Omental fat pad (tissue), 4 donors: ENCODE results near the gene CHST5. TPM values are rescaled to one million over a fixed set of nuclear protein-coding genes. Genes with fewer than 3 reads are reported as not detected.

Experiments used
- ATAC-seq: fragments of 150-250 bp; one replicate; pipeline ENCODE4 v1.9.1; 2016; ENCODE audit warnings: mild to moderate bottlenecking, moderate library complexity; ENCODE audit not compliant: low FRiP score
- DNase-seq: peaks from one replicate; pipeline ENCODE4 v3.0.0-alpha.2; 2019; ENCODE audit warnings: low spot score
- CTCF ChIP-seq, 3 donors: fragments of 450-650 bp; IDR thresholded peaks; one replicate each; pipeline ENCODE4 v1.5.1; 2016 to 2017; ENCODE audit warnings: antibody characterized with exemption in 3 of 3, mild to moderate bottlenecking in 3 of 3, moderate library complexity in 2 of 3
- total RNA-seq, 4 donors: library from RNA; depleted of rRNA; stranded (reverse); fragments of >200 nt; gene quantifications; one replicate each; pipeline ENCODE4 v1.1.0, GENCODE V29; 2016

CHST5 gene
- total RNA-seq, 4 donors from 2014 or later = 0.09 TPM; not detected in 3

- peak; percentile 5 for ATAC-seq
- DNase-seq = no peak
- no peak for TF ChIP-seq CTCF (IDR thresholded peaks at IDR 0.05)
Measured at GRCh38 chr16:75565640-75566039, 29.7 kb upstream of the CHST5 start.

- no peak for TF ChIP-seq CTCF (IDR thresholded peaks at IDR 0.05)
- ATAC-seq = no peak
- DNase-seq = no peak
Measured at GRCh38 chr16:75559564-75560372, 23.9 kb upstream of the CHST5 start.

GRCh38 chr16:75558846-75559401 lies 23.0 kb upstream of the CHST5 start:
- no peak for ATAC-seq
- DNase-seq = no peak
- no peak for TF ChIP-seq CTCF (IDR thresholded peaks at IDR 0.05)

- ATAC-seq (no peak), DNase-seq (no peak)
- no peak for TF ChIP-seq CTCF (IDR thresholded peaks at IDR 0.05)
Measured at GRCh38 chr16:75556431-75556950, 20.6 kb upstream of the CHST5 start.

- ATAC-seq (peak; percentile 93), DNase-seq (peak; percentile 96)
- no peak for TF ChIP-seq CTCF (IDR thresholded peaks at IDR 0.05)
Measured at GRCh38 chr16:75555707-75556430, 20.0 kb upstream of the CHST5 start, which contains the start of gene TMEM231. Gene TMEM231, minus strand, starts transcription at chr16:75556252. Its CDS starts 43 bp downstream, at chr16:75556209.

- peak; percentile 83 for ATAC-seq
- peak; percentile 64 for DNase-seq
- TF ChIP-seq CTCF (IDR thresholded peaks at IDR 0.05) = no peak
Measured at GRCh38 chr16:75555213-75555706, 19.4 kb upstream of the CHST5 start.
